ENCODE data around the gene GPRC5C. TPM values are rescaled to one million over a fixed set of nuclear protein-coding genes. Genes with fewer than 3 reads are reported as not detected.

The GPRC5C gene
- total and polyA plus RNA-seq, 2 of the 13 experiments (the other 11 are each of a cell fraction or from before 2014, with no cell fraction given): 85.6 to 300 TPM

DNA sequence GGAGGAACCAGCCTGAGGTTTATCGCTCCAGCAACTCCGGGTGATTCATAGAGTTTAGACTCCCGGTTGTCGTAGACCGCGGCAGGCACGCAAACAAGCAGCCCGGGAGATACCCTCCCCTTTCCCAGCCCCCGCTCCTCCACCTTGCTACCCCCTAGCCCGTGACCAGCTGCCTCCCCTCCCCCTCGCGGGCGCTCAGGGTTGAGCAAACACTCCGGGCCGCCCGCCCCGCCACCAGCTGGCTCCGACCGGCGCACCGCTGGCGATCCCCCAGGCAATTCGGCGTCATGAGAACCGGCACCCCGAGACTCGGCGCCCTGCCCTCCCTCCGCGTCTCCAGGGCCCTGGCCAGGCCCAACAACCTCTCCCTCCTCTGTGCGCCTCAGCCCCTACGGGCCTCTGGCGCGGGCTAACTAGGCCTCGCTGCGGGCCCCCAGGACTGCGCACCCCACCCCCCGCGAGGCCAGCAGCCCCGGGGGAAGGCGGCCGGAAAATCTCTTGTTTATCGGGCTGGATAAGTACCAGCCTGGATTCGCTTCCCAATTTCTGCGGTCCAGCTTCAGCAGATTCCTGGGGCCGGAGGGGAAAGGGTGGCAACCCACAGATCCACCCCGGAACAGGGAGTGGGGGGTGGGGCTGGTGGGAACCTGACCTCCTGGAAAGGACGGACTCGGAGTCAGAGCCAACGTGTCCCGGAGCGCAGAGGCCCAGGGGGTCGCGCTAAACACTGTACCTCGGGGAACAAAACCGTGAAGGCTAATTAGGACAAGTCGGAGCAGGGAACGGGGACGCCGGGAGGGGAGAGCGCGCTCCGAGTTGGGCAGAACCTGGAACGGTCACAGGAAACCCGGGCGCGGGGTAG lies 951 bp upstream of the GPRC5C start (continued):
- TF ChIP-seq, protein P1, sequence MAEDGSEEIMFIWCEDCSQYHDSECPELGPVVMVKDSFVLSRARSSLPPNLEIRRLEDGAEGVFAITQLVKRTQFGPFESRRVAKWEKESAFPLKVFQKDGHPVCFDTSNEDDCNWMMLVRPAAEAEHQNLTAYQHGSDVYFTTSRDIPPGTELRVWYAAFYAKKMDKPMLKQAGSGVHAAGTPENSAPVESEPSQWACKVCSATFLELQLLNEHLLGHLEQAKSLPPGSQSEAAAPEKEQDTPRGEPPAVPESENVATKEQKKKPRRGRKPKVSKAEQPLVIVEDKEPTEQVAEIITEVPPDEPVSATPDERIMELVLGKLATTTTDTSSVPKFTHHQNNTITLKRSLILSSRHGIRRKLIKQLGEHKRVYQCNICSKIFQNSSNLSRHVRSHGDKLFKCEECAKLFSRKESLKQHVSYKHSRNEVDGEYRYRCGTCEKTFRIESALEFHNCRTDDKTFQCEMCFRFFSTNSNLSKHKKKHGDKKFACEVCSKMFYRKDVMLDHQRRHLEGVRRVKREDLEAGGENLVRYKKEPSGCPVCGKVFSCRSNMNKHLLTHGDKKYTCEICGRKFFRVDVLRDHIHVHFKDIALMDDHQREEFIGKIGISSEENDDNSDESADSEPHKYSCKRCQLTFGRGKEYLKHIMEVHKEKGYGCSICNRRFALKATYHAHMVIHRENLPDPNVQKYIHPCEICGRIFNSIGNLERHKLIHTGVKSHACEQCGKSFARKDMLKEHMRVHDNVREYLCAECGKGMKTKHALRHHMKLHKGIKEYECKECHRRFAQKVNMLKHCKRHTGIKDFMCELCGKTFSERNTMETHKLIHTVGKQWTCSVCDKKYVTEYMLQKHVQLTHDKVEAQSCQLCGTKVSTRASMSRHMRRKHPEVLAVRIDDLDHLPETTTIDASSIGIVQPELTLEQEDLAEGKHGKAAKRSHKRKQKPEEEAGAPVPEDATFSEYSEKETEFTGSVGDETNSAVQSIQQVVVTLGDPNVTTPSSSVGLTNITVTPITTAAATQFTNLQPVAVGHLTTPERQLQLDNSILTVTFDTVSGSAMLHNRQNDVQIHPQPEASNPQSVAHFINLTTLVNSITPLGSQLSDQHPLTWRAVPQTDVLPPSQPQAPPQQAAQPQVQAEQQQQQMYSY (CRISPR knock-in tag; IDR thresholded peaks at IDR 0.05): peak; percentile 86
- TF ChIP-seq ZNF263 (CRISPR knock-in tag; IDR thresholded peaks at IDR 0.05): peak; percentile 55; the same call in 1 of the 2 replicates
- 0 out of 2 replicates have a peak, but pooled peaks have one; percentile 58 for TF ChIP-seq HOXD1 (CRISPR knock-in tag; IDR thresholded peaks at IDR 0.05)
- TF ChIP-seq, protein P2, sequence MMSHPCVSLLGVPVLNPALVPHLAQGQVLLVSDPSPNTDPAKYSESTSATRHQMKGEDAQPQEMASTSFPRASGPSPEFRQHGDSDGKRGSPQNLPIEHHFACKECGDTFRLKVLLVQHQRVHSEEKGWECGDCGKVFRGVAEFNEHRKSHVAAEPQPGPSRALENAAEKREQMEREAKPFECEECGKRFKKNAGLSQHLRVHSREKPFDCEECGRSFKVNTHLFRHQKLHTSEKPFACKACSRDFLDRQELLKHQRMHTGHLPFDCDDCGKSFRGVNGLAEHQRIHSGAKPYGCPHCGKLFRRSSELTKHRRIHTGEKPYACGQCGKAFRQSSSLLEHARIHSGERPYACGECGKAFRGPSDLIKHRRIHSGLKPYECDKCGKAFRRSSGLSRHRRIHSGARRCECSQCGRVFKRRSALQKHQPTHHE (CRISPR knock-in tag; IDR thresholded peaks at IDR 0.05; ENCODE audit: borderline replicate concordance): no peak
- TF ChIP-seq ZFAT (CRISPR knock-in tag; conservative IDR thresholded peaks at IDR 0.05): peak; percentile 81
- TF ChIP-seq, protein P3, sequence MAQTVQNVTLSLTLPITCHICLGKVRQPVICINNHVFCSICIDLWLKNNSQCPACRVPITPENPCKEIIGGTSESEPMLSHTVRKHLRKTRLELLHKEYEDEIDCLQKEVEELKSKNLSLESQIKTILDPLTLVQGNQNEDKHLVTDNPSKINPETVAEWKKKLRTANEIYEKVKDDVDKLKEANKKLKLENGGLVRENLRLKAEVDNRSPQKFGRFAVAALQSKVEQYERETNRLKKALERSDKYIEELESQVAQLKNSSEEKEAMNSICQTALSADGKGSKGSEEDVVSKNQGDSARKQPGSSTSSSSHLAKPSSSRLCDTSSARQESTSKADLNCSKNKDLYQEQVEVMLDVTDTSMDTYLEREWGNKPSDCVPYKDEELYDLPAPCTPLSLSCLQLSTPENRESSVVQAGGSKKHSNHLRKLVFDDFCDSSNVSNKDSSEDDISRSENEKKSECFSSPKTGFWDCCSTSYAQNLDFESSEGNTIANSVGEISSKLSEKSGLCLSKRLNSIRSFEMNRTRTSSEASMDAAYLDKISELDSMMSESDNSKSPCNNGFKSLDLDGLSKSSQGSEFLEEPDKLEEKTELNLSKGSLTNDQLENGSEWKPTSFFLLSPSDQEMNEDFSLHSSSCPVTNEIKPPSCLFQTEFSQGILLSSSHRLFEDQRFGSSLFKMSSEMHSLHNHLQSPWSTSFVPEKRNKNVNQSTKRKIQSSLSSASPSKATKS (CRISPR knock-in tag; IDR thresholded peaks at IDR 0.05): no peak
- TF ChIP-seq, protein P4, sequence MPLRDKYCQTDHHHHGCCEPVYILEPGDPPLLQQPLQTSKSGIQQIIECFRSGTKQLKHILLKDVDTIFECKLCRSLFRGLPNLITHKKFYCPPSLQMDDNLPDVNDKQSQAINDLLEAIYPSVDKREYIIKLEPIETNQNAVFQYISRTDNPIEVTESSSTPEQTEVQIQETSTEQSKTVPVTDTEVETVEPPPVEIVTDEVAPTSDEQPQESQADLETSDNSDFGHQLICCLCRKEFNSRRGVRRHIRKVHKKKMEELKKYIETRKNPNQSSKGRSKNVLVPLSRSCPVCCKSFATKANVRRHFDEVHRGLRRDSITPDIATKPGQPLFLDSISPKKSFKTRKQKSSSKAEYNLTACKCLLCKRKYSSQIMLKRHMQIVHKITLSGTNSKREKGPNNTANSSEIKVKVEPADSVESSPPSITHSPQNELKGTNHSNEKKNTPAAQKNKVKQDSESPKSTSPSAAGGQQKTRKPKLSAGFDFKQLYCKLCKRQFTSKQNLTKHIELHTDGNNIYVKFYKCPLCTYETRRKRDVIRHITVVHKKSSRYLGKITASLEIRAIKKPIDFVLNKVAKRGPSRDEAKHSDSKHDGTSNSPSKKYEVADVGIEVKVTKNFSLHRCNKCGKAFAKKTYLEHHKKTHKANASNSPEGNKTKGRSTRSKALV (CRISPR knock-in tag; IDR thresholded peaks at IDR 0.05): no peak; the same call in none of the 2 replicates
- TF ChIP-seq AGO1 (IDR thresholded peaks at IDR 0.05; ENCODE audit: low read depth, low read length, poor library complexity, severe bottlenecking): no peak
- peak; percentile 68 for TF ChIP-seq KAT8 (CRISPR knock-in tag; IDR thresholded peaks at IDR 0.05)
- TF ChIP-seq PHB2 (IDR thresholded peaks at IDR 0.05; ENCODE audit: partially characterized antibody): no peak
- TF ChIP-seq ZNF225 (CRISPR knock-in tag; IDR thresholded peaks at IDR 0.05): no peak
- 0 out of 2 replicates have a peak, but pooled peaks have one; percentile 49 for TF ChIP-seq ZNF138 (CRISPR knock-in tag; IDR thresholded peaks at IDR 0.05; ENCODE audit: low read depth)
- TF ChIP-seq CENPX (CRISPR knock-in tag; IDR thresholded peaks at IDR 0.05): no peak
- TF ChIP-seq ZNF143 (CRISPR knock-in tag; IDR thresholded peaks at IDR 0.05): no peak; the same call in 1 of the 2 replicates
- TF ChIP-seq, protein P5, sequence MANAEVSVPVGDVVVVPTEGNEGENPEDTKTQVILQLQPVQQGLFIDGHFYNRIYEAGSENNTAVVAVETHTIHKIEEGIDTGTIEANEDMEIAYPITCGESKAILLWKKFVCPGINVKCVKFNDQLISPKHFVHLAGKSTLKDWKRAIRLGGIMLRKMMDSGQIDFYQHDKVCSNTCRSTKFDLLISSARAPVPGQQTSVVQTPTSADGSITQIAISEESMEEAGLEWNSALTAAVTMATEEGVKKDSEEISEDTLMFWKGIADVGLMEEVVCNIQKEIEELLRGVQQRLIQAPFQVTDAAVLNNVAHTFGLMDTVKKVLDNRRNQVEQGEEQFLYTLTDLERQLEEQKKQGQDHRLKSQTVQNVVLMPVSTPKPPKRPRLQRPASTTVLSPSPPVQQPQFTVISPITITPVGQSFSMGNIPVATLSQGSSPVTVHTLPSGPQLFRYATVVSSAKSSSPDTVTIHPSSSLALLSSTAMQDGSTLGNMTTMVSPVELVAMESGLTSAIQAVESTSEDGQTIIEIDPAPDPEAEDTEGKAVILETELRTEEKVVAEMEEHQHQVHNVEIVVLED (CRISPR knock-in tag; IDR thresholded peaks at IDR 0.05; ENCODE audit: borderline replicate concordance): peak; percentile 68
- TF ChIP-seq SP5 (CRISPR knock-in tag; IDR thresholded peaks at IDR 0.05; ENCODE audit: borderline replicate concordance, low read depth): peak; percentile 81
- no peak; the same call in 1 of the 2 replicates for TF ChIP-seq ZBTB1 (CRISPR knock-in tag; IDR thresholded peaks at IDR 0.05; ENCODE audit: borderline replicate concordance)

Data from HepG2 (cell line).